ENCODE results near the gene ANKRD23. TPM values are rescaled to one million over a fixed set of nuclear protein-coding genes. Genes with fewer than 3 reads are reported as not detected.

ANKRD23 gene
- total and polyA plus RNA-seq, 9 donors: 4.1 to 8.1 (median 6.9) TPM

GRCh38 chr2:96819128-96819875, 24.5 kb downstream of the ANKRD23 start:
- Histone ChIP-seq H3K4me1 (ENCODE audit: control insufficient read depth, insufficient read depth, low read length) (peaks cover 42% of the 10 kb centered on the region), H3K4me3 (ENCODE audit: low read length) (no peak overlapping the region), H3K27me3 (ENCODE audit: control insufficient read depth, insufficient read depth, low read length) (no peaks in the 10 kb centered on the region), H3K36me3 (ENCODE audit: control insufficient read depth, insufficient read depth, low read length) (peaks cover 30% of the 10 kb centered on the region), H3K9me3 (replicated peaks; ENCODE audit: control insufficient read depth, low read depth, low read length) (no peaks in the 10 kb centered on the region), H3K27ac (ENCODE audit: low read length) (no peak overlapping the region)
- DNase-seq: no peak
- 79% methylated on average over 10 of the region's 10 CpGs for WGBS (ENCODE audit: insufficient coverage)

- WGBS (ENCODE audit: insufficient coverage): 76% methylated on average over 7 of the region's 8 CpGs
- Histone ChIP-seq H3K9me3 (replicated peaks; ENCODE audit: control insufficient read depth, low read depth, low read length) (no peaks in the 10 kb centered on the region), H3K36me3 (ENCODE audit: control insufficient read depth, insufficient read depth, low read length) (peaks cover 22% of the 10 kb centered on the region), H3K27me3 (ENCODE audit: control insufficient read depth, insufficient read depth, low read length) (no peaks in the 10 kb centered on the region), H3K4me3 (ENCODE audit: low read length) (peak overlapping the region; percentile 42), H3K27ac (ENCODE audit: low read length) (no peak overlapping the region), H3K4me1 (ENCODE audit: control insufficient read depth, insufficient read depth, low read length) (peaks cover 35% of the 10 kb centered on the region)
- no peak for DNase-seq
Measured at GRCh38 chr2:96817882-96818281, 25.9 kb downstream of the ANKRD23 start.

GRCh38 chr2:96816836-96817702, 26.8 kb downstream of the ANKRD23 start:
- H3K27me3 ChIP-seq (ENCODE audit: control insufficient read depth, insufficient read depth, low read length): no peaks in the 10 kb centered on the region
- under 1% methylated on average over 76 of the region's 89 CpGs for WGBS (ENCODE audit: insufficient coverage)
- peaks cover 22% of the 10 kb centered on the region for H3K36me3 ChIP-seq (ENCODE audit: control insufficient read depth, insufficient read depth, low read length)
- peaks cover 38% of the 10 kb centered on the region for H3K4me1 ChIP-seq (ENCODE audit: control insufficient read depth, insufficient read depth, low read length)
- H3K9me3 ChIP-seq (replicated peaks; ENCODE audit: control insufficient read depth, low read depth, low read length): no peaks in the 10 kb centered on the region
- H3K27ac ChIP-seq (ENCODE audit: low read length): no peak overlapping the region
- H3K4me3 ChIP-seq (ENCODE audit: low read length): peak overlapping the region; percentile 42
- DNase-seq: peak; percentile 38

- WGBS (ENCODE audit: insufficient coverage): under 1% methylated on average over 99 of the region's 103 CpGs
- Histone ChIP-seq H3K27me3 (ENCODE audit: control insufficient read depth, insufficient read depth, low read length) (no peaks in the 10 kb centered on the region), H3K4me3 (ENCODE audit: low read length) (peak within 1 kb of the TSS; percentile 65), H3K9me3 (replicated peaks; ENCODE audit: control insufficient read depth, low read depth, low read length) (no peaks in the 10 kb centered on the region), H3K36me3 (ENCODE audit: control insufficient read depth, insufficient read depth, low read length) (peaks cover 22% of the 10 kb centered on the region), H3K27ac (ENCODE audit: low read length) (peak within 1 kb of the TSS; percentile 88), H3K4me1 (ENCODE audit: control insufficient read depth, insufficient read depth, low read length) (peaks cover 44% of the 10 kb centered on the region)
- DNase-seq: peak; percentile 98
Measured at GRCh38 chr2:96816127-96816835, 27.5 kb downstream of the ANKRD23 start, which contains the start of gene CNNM3. Gene CNNM3, plus strand, starts transcription at chr2:96816268. Its CDS starts 10 bp downstream, at chr2:96816278.

GRCh38 chr2:96815326-96816126, 28.3 kb downstream of the ANKRD23 start:
- peaks cover 21% of the 10 kb centered on the region for H3K36me3 ChIP-seq (ENCODE audit: control insufficient read depth, insufficient read depth, low read length)
- DNase-seq: peak; percentile 49
- peak overlapping the region; percentile 88 for H3K27ac ChIP-seq (ENCODE audit: low read length)
- peak overlapping the region; percentile 65 for H3K4me3 ChIP-seq (ENCODE audit: low read length)
- peaks cover 44% of the 10 kb centered on the region for H3K4me1 ChIP-seq (ENCODE audit: control insufficient read depth, insufficient read depth, low read length)
- H3K9me3 ChIP-seq (replicated peaks; ENCODE audit: control insufficient read depth, low read depth, low read length): no peaks in the 10 kb centered on the region
- H3K27me3 ChIP-seq (ENCODE audit: control insufficient read depth, insufficient read depth, low read length): no peaks in the 10 kb centered on the region
- under 1% methylated on average over 53 of the region's 60 CpGs for WGBS (ENCODE audit: insufficient coverage)

- no peak for DNase-seq
- H3K9me3 ChIP-seq (replicated peaks; ENCODE audit: control insufficient read depth, low read depth, low read length): no peaks in the 10 kb centered on the region
- 83% methylated on average over 3 of the region's 4 CpGs for WGBS (ENCODE audit: insufficient coverage)
- H3K36me3 ChIP-seq (ENCODE audit: control insufficient read depth, insufficient read depth, low read length): peaks cover 16% of the 10 kb centered on the region
- peaks cover 33% of the 10 kb centered on the region for H3K4me1 ChIP-seq (ENCODE audit: control insufficient read depth, insufficient read depth, low read length)
- H3K27ac ChIP-seq (ENCODE audit: low read length): no peak overlapping the region
- H3K4me3 ChIP-seq (ENCODE audit: low read length): no peak overlapping the region
- H3K27me3 ChIP-seq (ENCODE audit: control insufficient read depth, insufficient read depth, low read length): no peaks in the 10 kb centered on the region
Measured at GRCh38 chr2:96813656-96814055, 30.2 kb downstream of the ANKRD23 start.

- peak overlapping the region; percentile 80 for H3K27ac ChIP-seq (ENCODE audit: low read length)
- peaks cover 18% of the 10 kb centered on the region for H3K4me1 ChIP-seq (ENCODE audit: control insufficient read depth, insufficient read depth, low read length)
- no peaks in the 10 kb centered on the region for H3K9me3 ChIP-seq (replicated peaks; ENCODE audit: control insufficient read depth, low read depth, low read length)
- peak; percentile 97 for DNase-seq
- H3K36me3 ChIP-seq (ENCODE audit: control insufficient read depth, insufficient read depth, low read length): peaks cover 12% of the 10 kb centered on the region
- H3K27me3 ChIP-seq (ENCODE audit: control insufficient read depth, insufficient read depth, low read length): no peaks in the 10 kb centered on the region
- H3K4me3 ChIP-seq (ENCODE audit: low read length): no peak overlapping the region
- no CpG with 5 or more reads among the region's 3 CpGs for WGBS (ENCODE audit: insufficient coverage)
Measured at GRCh38 chr2:96811917-96812316, 31.9 kb downstream of the ANKRD23 start.

GRCh38 chr2:96810783-96811192, 33.0 kb downstream of the ANKRD23 start:
- H3K36me3 ChIP-seq (ENCODE audit: control insufficient read depth, insufficient read depth, low read length): peaks cover 12% of the 10 kb centered on the region
- H3K27me3 ChIP-seq (ENCODE audit: control insufficient read depth, insufficient read depth, low read length): no peaks in the 10 kb centered on the region
- 100% methylated on average over 3 of the region's 5 CpGs for WGBS (ENCODE audit: insufficient coverage)
- no peaks in the 10 kb centered on the region for H3K9me3 ChIP-seq (replicated peaks; ENCODE audit: control insufficient read depth, low read depth, low read length)
- peaks cover 18% of the 10 kb centered on the region for H3K4me1 ChIP-seq (ENCODE audit: control insufficient read depth, insufficient read depth, low read length)
- peak overlapping the region; percentile 80 for H3K27ac ChIP-seq (ENCODE audit: low read length)
- no peak for DNase-seq
- no peak overlapping the region for H3K4me3 ChIP-seq (ENCODE audit: low read length)

- WGBS (ENCODE audit: insufficient coverage): 78% methylated on average over 6 of the region's 12 CpGs
- Histone ChIP-seq H3K27me3 (ENCODE audit: control insufficient read depth, insufficient read depth, low read length) (no peaks in the 10 kb centered on the region), H3K4me3 (ENCODE audit: low read length) (no peak overlapping the region), H3K36me3 (ENCODE audit: control insufficient read depth, insufficient read depth, low read length) (peaks cover 12% of the 10 kb centered on the region), H3K27ac (ENCODE audit: low read length) (no peak overlapping the region), H3K9me3 (replicated peaks; ENCODE audit: control insufficient read depth, low read depth, low read length) (no peaks in the 10 kb centered on the region), H3K4me1 (ENCODE audit: control insufficient read depth, insufficient read depth, low read length) (peaks cover 14% of the 10 kb centered on the region)
- no peak for DNase-seq
Measured at GRCh38 chr2:96809951-96810782, 33.7 kb downstream of the ANKRD23 start.
